ENCODE data around the gene ADCY2.

Gene ADCY2

DNA sequence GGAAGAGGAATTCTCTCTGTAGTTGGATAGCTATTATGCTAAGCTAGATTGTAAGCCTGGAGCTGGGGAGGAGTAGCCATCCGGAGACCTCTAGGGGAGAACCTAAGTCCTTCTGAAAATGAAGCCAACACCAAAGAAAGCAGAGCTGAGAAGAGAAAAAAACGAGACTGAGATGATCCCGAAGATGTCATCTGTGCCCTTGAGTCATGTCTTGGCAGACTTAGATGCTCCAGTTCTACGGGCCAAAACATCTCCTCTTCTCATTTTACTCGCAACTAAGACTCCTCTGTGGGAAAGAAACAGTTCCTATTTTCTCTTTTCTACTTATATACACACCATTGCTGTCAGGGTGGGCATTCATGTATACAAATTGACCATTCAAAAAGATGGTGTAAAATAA is 34.3 kb upstream of the ADCY2 start:
- no peaks in the 10 kb centered on the region for H3K27me3 ChIP-seq (ENCODE audit: control insufficient read depth, low read length)
- no peaks in the 10 kb centered on the region for H3K4me1 ChIP-seq (ENCODE audit: control insufficient read depth, low read length)
- H3K36me3 ChIP-seq (ENCODE audit: control insufficient read depth, low read length): no peaks in the 10 kb centered on the region
- no peak overlapping the region for H3K4me3 ChIP-seq (ENCODE audit: low read length)
- no peaks in the 10 kb centered on the region for H3K9me3 ChIP-seq (ENCODE audit: control insufficient read depth, insufficient read depth, low read length)
- H3K9me2 ChIP-seq (replicated peaks; ENCODE audit: control insufficient read depth, low read length): no peaks in the 10 kb centered on the region
- no peaks in the 10 kb centered on the region for H4K20me1 ChIP-seq (ENCODE audit: control insufficient read depth, insufficient read depth, low read depth, low read length)
- no peak for TF ChIP-seq EZH2phosphoT487 (IDR thresholded peaks at IDR 0.05; ENCODE audit: borderline replicate concordance, low read length)
- TF ChIP-seq, protein P1, sequence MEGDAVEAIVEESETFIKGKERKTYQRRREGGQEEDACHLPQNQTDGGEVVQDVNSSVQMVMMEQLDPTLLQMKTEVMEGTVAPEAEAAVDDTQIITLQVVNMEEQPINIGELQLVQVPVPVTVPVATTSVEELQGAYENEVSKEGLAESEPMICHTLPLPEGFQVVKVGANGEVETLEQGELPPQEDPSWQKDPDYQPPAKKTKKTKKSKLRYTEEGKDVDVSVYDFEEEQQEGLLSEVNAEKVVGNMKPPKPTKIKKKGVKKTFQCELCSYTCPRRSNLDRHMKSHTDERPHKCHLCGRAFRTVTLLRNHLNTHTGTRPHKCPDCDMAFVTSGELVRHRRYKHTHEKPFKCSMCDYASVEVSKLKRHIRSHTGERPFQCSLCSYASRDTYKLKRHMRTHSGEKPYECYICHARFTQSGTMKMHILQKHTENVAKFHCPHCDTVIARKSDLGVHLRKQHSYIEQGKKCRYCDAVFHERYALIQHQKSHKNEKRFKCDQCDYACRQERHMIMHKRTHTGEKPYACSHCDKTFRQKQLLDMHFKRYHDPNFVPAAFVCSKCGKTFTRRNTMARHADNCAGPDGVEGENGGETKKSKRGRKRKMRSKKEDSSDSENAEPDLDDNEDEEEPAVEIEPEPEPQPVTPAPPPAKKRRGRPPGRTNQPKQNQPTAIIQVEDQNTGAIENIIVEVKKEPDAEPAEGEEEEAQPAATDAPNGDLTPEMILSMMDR (IDR thresholded peaks at IDR 0.05; ENCODE audit: low read depth, low read length, poor library complexity, severe bottlenecking): no peak
- no peak overlapping the region for H3K4me2 ChIP-seq (ENCODE audit: low read length)
- no peaks in the 10 kb centered on the region for H3K79me2 ChIP-seq (ENCODE audit: control insufficient read depth, low read length)
- no peak overlapping the region for H3K27ac ChIP-seq (ENCODE audit: low read depth, low read length)
- H3F3A ChIP-seq (ENCODE audit: control insufficient read depth, insufficient read depth): no peaks in the 10 kb centered on the region

DNA sequence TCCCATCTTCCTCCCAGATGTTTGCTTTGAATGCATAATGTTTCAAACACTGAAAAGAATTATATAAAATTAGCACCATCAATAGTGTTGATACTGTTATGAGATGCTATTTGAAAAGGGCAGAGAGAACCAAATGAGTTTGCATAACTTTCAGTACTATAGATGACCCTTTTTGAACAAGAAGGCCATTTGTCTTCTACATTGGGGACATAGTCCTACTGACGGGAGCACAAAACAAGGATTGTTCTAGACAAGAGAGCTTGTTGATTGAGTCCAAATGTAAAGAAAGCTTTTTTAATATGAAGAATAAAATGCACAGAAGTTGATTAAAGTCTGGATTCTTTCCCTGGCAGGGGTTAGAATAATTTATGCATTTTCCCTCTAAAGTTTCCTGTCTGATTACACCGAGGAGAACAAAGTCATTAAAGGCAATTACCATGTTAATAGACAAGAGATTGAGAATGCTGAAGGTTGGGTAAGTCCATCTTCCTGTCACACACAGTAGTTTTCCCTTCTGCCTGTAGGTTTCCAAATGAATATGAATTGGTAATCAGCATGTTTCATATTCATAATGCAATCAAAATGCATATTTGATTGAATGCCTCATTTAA is 32.8 kb upstream of the ADCY2 start:
- Histone ChIP-seq H4K20me1 (ENCODE audit: control insufficient read depth, insufficient read depth, low read depth, low read length) (no peaks in the 10 kb centered on the region), H3K27me3 (ENCODE audit: control insufficient read depth, low read length) (no peaks in the 10 kb centered on the region), H3K79me2 (ENCODE audit: control insufficient read depth, low read length) (no peaks in the 10 kb centered on the region), H3K4me2 (ENCODE audit: low read length) (no peak overlapping the region), H3K36me3 (ENCODE audit: control insufficient read depth, low read length) (no peaks in the 10 kb centered on the region), H3K27ac (ENCODE audit: low read depth, low read length) (no peak overlapping the region), H3F3A (ENCODE audit: control insufficient read depth, insufficient read depth) (no peaks in the 10 kb centered on the region), H3K4me3 (ENCODE audit: low read length) (no peak overlapping the region), H3K9me2 (replicated peaks; ENCODE audit: control insufficient read depth, low read length) (no peaks in the 10 kb centered on the region), H3K4me1 (ENCODE audit: control insufficient read depth, low read length) (no peaks in the 10 kb centered on the region), H3K9me3 (ENCODE audit: control insufficient read depth, insufficient read depth, low read length) (no peaks in the 10 kb centered on the region)
- TF ChIP-seq EZH2phosphoT487 (IDR thresholded peaks at IDR 0.05; ENCODE audit: borderline replicate concordance, low read length): no peak

DNA sequence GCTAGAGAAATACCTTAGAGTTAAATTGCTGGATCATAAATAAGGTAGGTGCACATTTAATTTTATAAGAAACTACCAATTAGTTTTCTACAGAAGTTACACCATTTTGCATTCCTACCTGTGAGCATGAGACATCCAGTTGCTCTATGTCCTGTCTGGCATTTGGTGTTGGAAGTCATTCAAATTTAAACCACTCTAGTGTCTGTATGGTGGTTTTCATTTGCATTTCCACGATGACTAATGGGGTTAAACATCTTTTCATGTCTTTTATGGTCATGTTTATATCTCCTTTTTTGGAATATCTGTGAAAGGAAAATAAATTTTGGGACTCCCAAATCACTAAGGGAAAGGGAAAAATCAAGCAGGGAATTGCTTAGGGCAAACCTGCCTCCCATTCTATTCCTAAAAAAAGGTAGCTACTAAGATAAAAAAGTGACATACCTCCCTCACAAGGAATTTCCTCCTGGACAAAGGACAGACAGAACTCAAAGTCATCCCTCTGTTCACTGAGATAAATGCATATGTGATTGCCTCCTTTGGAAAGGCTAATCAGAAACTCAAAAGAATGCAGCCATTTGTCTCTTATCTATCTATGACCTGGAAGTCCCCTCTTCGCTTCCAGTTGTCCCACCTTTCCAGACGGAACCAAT is 31.6 kb upstream of the ADCY2 start:
- H3K79me2 ChIP-seq (ENCODE audit: control insufficient read depth, low read length): no peaks in the 10 kb centered on the region
- H3F3A ChIP-seq (ENCODE audit: control insufficient read depth, insufficient read depth): no peaks in the 10 kb centered on the region
- no peaks in the 10 kb centered on the region for H3K4me1 ChIP-seq (ENCODE audit: control insufficient read depth, low read length)
- no peak overlapping the region for H3K27ac ChIP-seq (ENCODE audit: low read depth, low read length)
- no peaks in the 10 kb centered on the region for H4K20me1 ChIP-seq (ENCODE audit: control insufficient read depth, insufficient read depth, low read depth, low read length)
- no peaks in the 10 kb centered on the region for H3K36me3 ChIP-seq (ENCODE audit: control insufficient read depth, low read length)
- no peak for TF ChIP-seq EZH2phosphoT487 (IDR thresholded peaks at IDR 0.05; ENCODE audit: borderline replicate concordance, low read length)
- TF ChIP-seq, protein P1 (IDR thresholded peaks at IDR 0.05; ENCODE audit: low read depth, low read length, poor library complexity, severe bottlenecking): no peak
- no peaks in the 10 kb centered on the region for H3K9me2 ChIP-seq (replicated peaks; ENCODE audit: control insufficient read depth, low read length)
- H3K4me3 ChIP-seq (ENCODE audit: low read length): no peak overlapping the region
- no peak overlapping the region for H3K4me2 ChIP-seq (ENCODE audit: low read length)
- no peaks in the 10 kb centered on the region for H3K27me3 ChIP-seq (ENCODE audit: control insufficient read depth, low read length)
- no peaks in the 10 kb centered on the region for H3K9me3 ChIP-seq (ENCODE audit: control insufficient read depth, insufficient read depth, low read length)

GRCh38 chr5:7367780-7368179 is 28.2 kb upstream of the ADCY2 start:
- H3F3A ChIP-seq (ENCODE audit: control insufficient read depth, insufficient read depth): no peaks in the 10 kb centered on the region
- H3K9me3 ChIP-seq (ENCODE audit: control insufficient read depth, insufficient read depth, low read length): peaks cover 4% of the 10 kb centered on the region; the same call in 1 of the 2 replicates
- TF ChIP-seq, protein P1 (IDR thresholded peaks at IDR 0.05; ENCODE audit: low read depth, low read length, poor library complexity, severe bottlenecking): no peak
- TF ChIP-seq EZH2phosphoT487 (IDR thresholded peaks at IDR 0.05; ENCODE audit: borderline replicate concordance, low read length): no peak
- H3K4me1 ChIP-seq (ENCODE audit: control insufficient read depth, low read length): no peaks in the 10 kb centered on the region
- no peak overlapping the region for H3K4me2 ChIP-seq (ENCODE audit: low read length)
- no peaks in the 10 kb centered on the region for H4K20me1 ChIP-seq (ENCODE audit: control insufficient read depth, insufficient read depth, low read depth, low read length)
- H3K36me3 ChIP-seq (ENCODE audit: control insufficient read depth, low read length): no peaks in the 10 kb centered on the region
- H3K9me2 ChIP-seq (replicated peaks; ENCODE audit: control insufficient read depth, low read length): no peaks in the 10 kb centered on the region
- H3K79me2 ChIP-seq (ENCODE audit: control insufficient read depth, low read length): no peaks in the 10 kb centered on the region
- H3K27me3 ChIP-seq (ENCODE audit: control insufficient read depth, low read length): no peaks in the 10 kb centered on the region
- H3K27ac ChIP-seq (ENCODE audit: low read depth, low read length): no peak overlapping the region
- H3K4me3 ChIP-seq (ENCODE audit: low read length): no peak overlapping the region

Measured in DOHH2 (cell line).